H1 (cell line): ENCODE measurements around the gene ADGRG1. TPM values are rescaled to one million over a fixed set of nuclear protein-coding genes. Genes with fewer than 3 reads are reported as not detected.

ENCODE experiments used
- ASH2L ChIP-seq: fragments of 200-600, 300-600 bp; sonication (generic); IDR thresholded peaks from one replicate; pipeline ENCODE4 v1.7.1; 2017; ENCODE audit warnings: low read length
- ATF2 ChIP-seq: IDR thresholded peaks from 2 replicates; pipeline ENCODE4 v1.6.1; 2012; ENCODE audit warnings: low read length, inconsistent platforms
- BACH1 ChIP-seq: IDR thresholded peaks from 2 replicates; pipeline ENCODE4 v1.6.1; 2012; ENCODE audit warnings: low read length, improper control_type of control experiment
- BRCA1 ChIP-seq: IDR thresholded peaks from 2 replicates; pipeline ENCODE4 v1.6.1; 2012; ENCODE audit warnings: low read depth, low read length, improper control_type of control experiment
- CHD7 ChIP-seq: fragments of 300-600 bp; sonication (generic); IDR thresholded peaks from 2 replicates; pipeline ENCODE4 v1.7.1; 2012; ENCODE audit warnings: low read length, moderate library complexity, mild to moderate bottlenecking, inconsistent platforms; ENCODE audit not compliant: insufficient replicate concordance
- FOSL1 ChIP-seq: IDR thresholded peaks from 2 replicates; pipeline ENCODE4 v1.6.1; 2011; ENCODE audit warnings: mild to moderate bottlenecking, low read depth, low read length, moderate library complexity; ENCODE audit not compliant: insufficient read depth
- NANOG ChIP-seq: IDR thresholded peaks from 2 replicates; pipeline ENCODE4 v1.6.1; 2011; ENCODE audit warnings: low read length, low read depth, mild to moderate bottlenecking, inconsistent platforms; ENCODE audit not compliant: insufficient read depth, poor library complexity, severe bottlenecking
- POLR2A ChIP-seq, 2 experiments: IDR thresholded peaks; 1 replicate in 1 of 2; 2 replicates in 1 of 2; pipeline ENCODE4 v1.6.1; 2011; ENCODE audit warnings: low read depth in 2 of 2, low read length in 2 of 2, mild to moderate bottlenecking in 2 of 2; ENCODE audit errors: control extremely low read depth in 1 of 2
- POU5F1 ChIP-seq: IDR thresholded peaks from 2 replicates; pipeline ENCODE4 v1.6.1; 2011; ENCODE audit warnings: low read depth, mild to moderate bottlenecking, low read length, moderate library complexity
- SIX5 ChIP-seq: IDR thresholded peaks from 2 replicates; pipeline ENCODE4 v1.6.1; 2011; ENCODE audit warnings: mild to moderate bottlenecking, low read depth, low read length
- YY1 ChIP-seq: IDR thresholded peaks from 2 replicates; pipeline ENCODE4 v1.6.1; 2011; ENCODE audit warnings: low read depth, mild to moderate bottlenecking, low read length
- polyA plus RNA-seq, 7 experiments: library from polyadenylated mRNA; depleted of rRNA in 3 of 7; stranded (reverse) in 5 of 7; unstranded in 2 of 7; fragments of >200 nt in 5 of 7; fragments of 200-250 nt in 2 of 7; gene quantifications; 1 replicate in 5 of 7; 2 replicates in 1 of 7; 4 replicates in 1 of 7; pipeline versions ENCODE4 v1.2.1 to v1.2.3, GENCODE V29; 2011 to 2013; ENCODE audit warnings: missing spikeins in 2 of 7, mixed read lengths in 2 of 7
- total RNA-seq: library from RNA; stranded (reverse); fragmentation: NEBNext Ultra II Directional; extraction: Animal tissue kit (Norgen Biotek cat#: 25700); gene quantifications from 2 replicates; pipeline ENCODE4 v1.2.1, GENCODE V29; 2021

ADGRG1 gene
- total and polyA plus RNA-seq, 2 of the 8 experiments (the other 6 are each of a cell fraction or from before 2014, with no cell fraction given), result 1.3 to 2.6 TPM

- no peak for TF ChIP-seq CHD7
- TF ChIP-seq BRCA1, result no peak
- no peak for TF ChIP-seq ASH2L
- TF ChIP-seq NANOG, result no peak
- TF ChIP-seq SIX5, result no peak
- no peak for TF ChIP-seq BACH1
- no peak for TF ChIP-seq POLR2A (IDR thresholded peaks at IDR 0.05; ENCODE audit: control extremely low read depth in 1 of 2, low read depth in 2 of 2, low read length in 2 of 2)
- TF ChIP-seq ATF2, result no peak
- no peak for TF ChIP-seq YY1
- TF ChIP-seq POU5F1, result no peak
- TF ChIP-seq FOSL1, result no peak
Measured at GRCh38 chr16:57699481-57699880, 71.1 kb downstream of the ADGRG1 start (continued).
